ENCODE results near the gene TRMT11.

GRCh38 chr6:126075335-126076071 lies 89.2 kb downstream of the TRMT11 start:
- TF ChIP-seq, protein P1, sequence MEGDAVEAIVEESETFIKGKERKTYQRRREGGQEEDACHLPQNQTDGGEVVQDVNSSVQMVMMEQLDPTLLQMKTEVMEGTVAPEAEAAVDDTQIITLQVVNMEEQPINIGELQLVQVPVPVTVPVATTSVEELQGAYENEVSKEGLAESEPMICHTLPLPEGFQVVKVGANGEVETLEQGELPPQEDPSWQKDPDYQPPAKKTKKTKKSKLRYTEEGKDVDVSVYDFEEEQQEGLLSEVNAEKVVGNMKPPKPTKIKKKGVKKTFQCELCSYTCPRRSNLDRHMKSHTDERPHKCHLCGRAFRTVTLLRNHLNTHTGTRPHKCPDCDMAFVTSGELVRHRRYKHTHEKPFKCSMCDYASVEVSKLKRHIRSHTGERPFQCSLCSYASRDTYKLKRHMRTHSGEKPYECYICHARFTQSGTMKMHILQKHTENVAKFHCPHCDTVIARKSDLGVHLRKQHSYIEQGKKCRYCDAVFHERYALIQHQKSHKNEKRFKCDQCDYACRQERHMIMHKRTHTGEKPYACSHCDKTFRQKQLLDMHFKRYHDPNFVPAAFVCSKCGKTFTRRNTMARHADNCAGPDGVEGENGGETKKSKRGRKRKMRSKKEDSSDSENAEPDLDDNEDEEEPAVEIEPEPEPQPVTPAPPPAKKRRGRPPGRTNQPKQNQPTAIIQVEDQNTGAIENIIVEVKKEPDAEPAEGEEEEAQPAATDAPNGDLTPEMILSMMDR (IDR thresholded peaks at IDR 0.05), result no peak
- TF ChIP-seq POLR2AphosphoS5 (IDR thresholded peaks at IDR 0.05) (no peak), POLR2A (IDR thresholded peaks at IDR 0.05) (no peak)

Data from transverse colon (tissue), 4 donors.